ENCODE data around the gene DTD1.
"Not testable (repeated sequence)": the region's sequence is repeated elsewhere in the genome, so short reads cannot be mapped to it uniquely, and the experiment has no call there.

DNA sequence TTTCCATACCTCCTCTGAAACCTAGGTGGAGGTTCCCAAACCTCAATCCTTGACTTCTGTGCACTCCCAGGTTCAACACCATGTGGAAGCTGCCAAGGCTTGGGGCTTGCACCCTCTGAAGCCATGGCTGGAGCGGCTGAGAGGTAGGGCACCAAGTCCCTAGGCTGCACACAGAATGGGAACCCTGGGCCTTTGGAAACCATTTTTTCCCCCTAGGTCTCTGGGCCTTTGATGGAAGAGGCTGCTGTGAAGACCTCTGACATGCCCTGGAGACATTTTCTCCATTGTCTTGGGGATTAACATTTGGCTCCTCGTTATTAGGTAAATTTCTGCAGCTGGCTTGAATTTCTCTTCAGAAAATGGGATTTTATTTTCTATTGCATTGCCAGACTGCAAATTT lies 199.2 kb downstream of the DTD1 start:
- TF ChIP-seq USF2 (IDR thresholded peaks at IDR 0.05; ENCODE audit: borderline replicate concordance, low read depth, low read length); ZBTB33 (IDR thresholded peaks at IDR 0.05; ENCODE audit: borderline replicate concordance, low read depth); CTCF (IDR thresholded peaks at IDR 0.05); GABPA (IDR thresholded peaks at IDR 0.05; ENCODE audit: low read depth); EP300 (IDR thresholded peaks at IDR 0.05; ENCODE audit: borderline replicate concordance in 1 of 2, low read depth in 1 of 2, low read length in 1 of 2); EZH2phosphoT487 (IDR thresholded peaks at IDR 0.05; ENCODE audit: borderline replicate concordance, low read depth); TEAD4 (IDR thresholded peaks at IDR 0.05; ENCODE audit: borderline replicate concordance, insufficient read depth); TAF1 (IDR thresholded peaks at IDR 0.05; ENCODE audit: borderline replicate concordance, low read depth, low read length): not testable (repeated sequence)
- TF ChIP-seq, protein P1, sequence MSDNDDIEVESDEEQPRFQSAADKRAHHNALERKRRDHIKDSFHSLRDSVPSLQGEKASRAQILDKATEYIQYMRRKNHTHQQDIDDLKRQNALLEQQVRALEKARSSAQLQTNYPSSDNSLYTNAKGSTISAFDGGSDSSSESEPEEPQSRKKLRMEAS (IDR thresholded peaks at IDR 0.05; ENCODE audit: low read depth): not testable (repeated sequence)
